Activated CD8-positive, alpha-beta memory T cell treated with anti-CD3 and anti-CD28 coated beads, Interleukin-2, amount 10 ng/mL, durations not matched to agents 7 days and 5 days (primary cell): ENCODE measurements around the gene FGD5. TPM values are rescaled to one million over a fixed set of nuclear protein-coding genes. Genes with fewer than 3 reads are reported as not detected.

ENCODE experiments used
- ATAC-seq: fragments of 150-1000 bp; cut with Tn5 transposase; one replicate; pipeline ENCODE4 v1.10.0; 2021; ENCODE audit warnings: moderate library complexity
- CTCF ChIA-PET: fragments of 350-600 bp; sonication (Branson Sonifier 250); formaldehyde crosslinking; loops from one replicate; lab custom pipeline; 2021; ENCODE audit warnings: antibody characterized with exemption; lab: Charles Lee
- DNase-seq: peaks from one replicate; pipeline ENCODE4 v3.0.0-alpha.2; 2020
- H3K27ac Mint-ChIP-seq: one replicate; pipeline ENCODE4 v1.8.0; 2021; ENCODE audit warnings: mild to moderate bottlenecking, mixed read lengths
- H3K27me3 Mint-ChIP-seq: one replicate; pipeline ENCODE4 v1.8.0; 2021; ENCODE audit warnings: mixed read lengths
- H3K36me3 Mint-ChIP-seq: one replicate; pipeline ENCODE4 v1.8.0; 2021; ENCODE audit warnings: mild to moderate bottlenecking, mixed read lengths
- H3K4me1 Mint-ChIP-seq: one replicate; pipeline ENCODE4 v1.8.0; 2021; ENCODE audit warnings: mixed read lengths
- H3K4me3 Mint-ChIP-seq: one replicate; pipeline ENCODE4 v1.8.0; 2021; ENCODE audit warnings: mild to moderate bottlenecking, moderate library complexity, mixed read lengths
- H3K9me3 Mint-ChIP-seq: one replicate; pipeline ENCODE4 v1.8.0; 2022; ENCODE audit warnings: low read depth, mixed read lengths
- total RNA-seq, 2 experiments: library from RNA; stranded (reverse); gene quantifications; one replicate each; pipeline ENCODE4 v1.2.3, GENCODE V29; 2021

The FGD5 gene
- total RNA-seq, 2 experiments from 2014 or later: not detected

DNA sequence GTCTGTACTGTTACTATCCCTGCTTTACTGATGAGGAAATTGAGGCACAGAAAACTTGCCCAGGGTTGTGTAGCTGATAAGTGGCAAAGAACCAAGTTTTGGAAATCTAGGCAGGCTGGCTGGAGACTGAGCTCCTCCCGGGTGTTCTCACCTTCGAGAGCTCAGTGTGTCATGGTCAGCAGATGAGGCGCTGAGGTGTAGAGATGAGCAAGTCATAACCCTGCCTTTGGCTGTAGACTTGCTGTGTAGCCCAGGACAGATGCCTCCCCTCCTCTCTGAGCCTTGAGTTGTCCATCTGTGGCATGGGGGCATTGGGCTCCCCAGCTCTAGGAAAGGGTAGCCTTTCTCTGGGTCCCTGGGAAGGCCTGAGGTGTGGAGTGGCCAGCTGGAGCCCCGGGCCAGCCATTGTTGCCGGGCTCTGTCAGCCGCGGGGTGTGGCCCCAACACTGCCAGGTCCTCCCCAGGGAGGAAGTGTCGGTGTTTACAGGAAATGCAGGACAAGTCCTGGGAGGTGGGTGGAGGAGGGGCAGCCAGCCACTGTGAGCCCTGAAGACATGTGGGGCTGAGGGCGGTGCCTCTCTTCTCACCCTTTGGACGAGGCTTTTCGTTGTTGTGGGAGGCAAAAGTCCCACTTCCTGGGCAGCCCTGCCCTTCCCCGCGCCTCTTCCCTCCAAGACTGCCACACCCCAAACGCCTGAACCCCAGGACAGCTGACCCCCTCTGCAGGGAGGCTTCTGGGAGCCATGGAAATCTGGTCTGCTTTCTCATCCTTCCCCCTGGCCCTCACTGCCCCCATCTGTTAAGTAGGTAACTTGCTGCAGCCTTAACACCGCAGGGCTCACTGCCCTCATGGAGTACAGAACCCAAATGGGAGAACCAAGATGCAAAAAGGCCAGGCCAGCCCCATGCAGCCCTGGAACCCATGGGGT is 29.1 kb downstream of the FGD5 start:
- peaks cover 17% of the 10 kb centered on the region for H3K27me3 Mint-ChIP-seq
- no peak overlapping the region for H3K4me3 Mint-ChIP-seq
- CTCF ChIA-PET: interaction anchor here (1.3 kb wide), 1 partner anchor 10 kb away, joined by 3 read pairs; no protein-coding TSS in a partner anchor
- H3K27ac Mint-ChIP-seq: peak overlapping the region; percentile 13
- no peaks in the 10 kb centered on the region for H3K9me3 Mint-ChIP-seq
- peaks cover 17% of the 10 kb centered on the region for H3K4me1 Mint-ChIP-seq
- no peaks in the 10 kb centered on the region for H3K36me3 Mint-ChIP-seq
- peak; percentile 44 for DNase-seq
- peak; percentile 49 for ATAC-seq

DNA sequence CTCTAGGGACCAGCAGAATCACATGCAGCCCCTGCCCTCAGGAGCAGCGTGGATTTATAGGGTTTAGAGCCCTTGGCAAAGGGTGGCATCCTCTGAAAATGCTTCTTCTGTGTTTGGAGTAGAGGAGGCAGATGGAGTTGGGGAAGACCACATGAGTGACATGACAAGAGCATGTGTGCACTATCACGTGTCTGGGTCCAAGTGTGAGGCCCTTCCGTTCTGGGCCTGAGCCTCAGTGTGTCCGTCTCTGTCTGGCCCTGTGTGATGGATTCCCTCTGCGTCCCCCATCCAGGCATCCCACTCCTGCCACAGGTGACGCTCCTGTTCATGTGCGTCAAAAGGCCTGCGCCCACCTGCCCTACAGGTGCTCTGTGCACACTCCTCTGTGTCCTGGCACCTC is 30.1 kb downstream of the FGD5 start:
- H3K36me3 Mint-ChIP-seq: no peaks in the 10 kb centered on the region
- H3K4me3 Mint-ChIP-seq: no peak overlapping the region
- H3K4me1 Mint-ChIP-seq: peaks cover 17% of the 10 kb centered on the region
- CTCF ChIA-PET: no interaction called here
- no peak overlapping the region for H3K27ac Mint-ChIP-seq
- DNase-seq (no peak), ATAC-seq (no peak)
- H3K9me3 Mint-ChIP-seq: no peaks in the 10 kb centered on the region
- peaks cover 17% of the 10 kb centered on the region for H3K27me3 Mint-ChIP-seq

DNA sequence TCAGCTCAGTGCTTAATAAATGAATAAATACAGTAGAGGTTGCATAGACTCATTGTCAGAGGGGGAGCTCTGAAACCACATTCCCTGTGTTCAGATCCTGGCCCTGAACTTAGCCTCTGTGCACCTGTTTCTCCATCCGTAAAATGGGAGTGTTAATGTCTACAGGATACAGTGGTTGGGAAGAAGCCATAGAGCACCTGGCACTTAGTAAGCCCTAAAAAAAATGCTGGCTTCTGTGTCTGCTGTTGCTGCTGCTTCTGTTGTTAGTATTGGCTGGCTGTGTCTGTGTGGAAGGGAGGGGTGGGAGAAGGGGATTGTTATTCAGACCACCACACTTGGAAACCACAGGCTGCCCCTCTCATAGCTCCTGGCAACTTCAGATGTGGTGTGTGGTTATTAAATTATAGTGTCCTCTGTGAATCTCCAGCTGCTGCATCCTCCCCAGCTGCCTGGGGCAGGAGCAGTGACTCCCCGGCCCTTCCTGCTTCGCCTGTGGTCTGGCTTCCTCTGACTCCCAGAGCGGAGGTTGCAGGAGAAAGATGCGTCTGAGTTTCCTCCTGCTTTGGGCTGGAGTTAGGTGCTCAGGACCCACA is 31.0 kb downstream of the FGD5 start:
- H3K36me3 Mint-ChIP-seq: no peaks in the 10 kb centered on the region
- H3K27ac Mint-ChIP-seq: no peak overlapping the region
- H3K9me3 Mint-ChIP-seq: no peaks in the 10 kb centered on the region
- DNase-seq (no peak), ATAC-seq (no peak)
- H3K4me3 Mint-ChIP-seq: no peak overlapping the region
- CTCF ChIA-PET: no interaction called here
- peaks cover 17% of the 10 kb centered on the region for H3K4me1 Mint-ChIP-seq
- peaks cover 17% of the 10 kb centered on the region for H3K27me3 Mint-ChIP-seq

DNA sequence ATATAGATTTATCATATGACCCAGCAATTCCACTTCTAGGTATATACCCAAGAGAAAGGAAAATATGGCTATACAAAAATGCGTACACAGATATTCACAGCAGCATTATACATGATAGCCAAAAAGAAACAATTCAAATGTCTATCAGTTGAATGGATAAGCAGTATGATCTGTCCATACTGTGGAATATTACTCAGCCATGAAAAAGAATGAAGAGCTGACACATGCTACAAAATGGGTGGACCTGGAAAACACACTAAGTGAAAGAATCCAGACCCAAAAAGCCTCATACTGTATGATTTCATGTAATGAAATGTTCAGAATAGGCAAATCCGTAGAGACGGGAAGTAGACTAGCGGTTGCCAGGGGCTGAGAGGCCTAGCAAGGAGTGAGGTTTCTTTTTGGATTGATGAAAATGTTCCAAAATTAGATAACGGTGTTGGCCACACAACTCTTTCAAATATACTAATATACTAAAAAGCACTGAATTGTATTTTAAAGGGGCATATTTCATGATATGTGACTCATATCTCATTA is 33.4 kb downstream of the FGD5 start:
- DNase-seq (no peak), ATAC-seq (no peak)
- Mint-ChIP-seq H3K4me3 (no peak overlapping the region), H3K4me1 (peaks cover 13% of the 10 kb centered on the region), H3K27me3 (peaks cover 33% of the 10 kb centered on the region), H3K36me3 (no peaks in the 10 kb centered on the region), H3K27ac (no peak overlapping the region), H3K9me3 (no peaks in the 10 kb centered on the region)
- CTCF ChIA-PET: no interaction called here

DNA sequence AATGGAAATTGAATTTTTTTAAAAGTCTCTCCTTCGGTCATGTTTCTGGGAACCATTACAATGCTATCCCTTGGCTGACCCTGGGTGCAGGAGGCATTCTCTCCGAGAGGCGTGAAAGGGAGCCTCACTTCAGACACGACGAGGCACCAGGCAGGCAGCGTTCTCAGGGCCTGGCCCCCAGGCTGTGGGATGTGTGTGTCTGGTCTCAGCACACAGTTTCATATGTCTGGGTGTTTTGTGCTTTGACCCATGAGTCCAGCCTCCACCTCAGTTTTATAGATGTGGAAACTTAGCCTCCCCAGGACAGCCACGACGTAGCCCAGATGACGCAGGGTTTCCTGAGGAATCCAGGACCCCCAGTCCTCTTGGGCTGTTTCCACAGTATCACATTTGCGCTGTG is 34.0 kb downstream of the FGD5 start:
- Mint-ChIP-seq H3K9me3 (no peaks in the 10 kb centered on the region), H3K4me3 (no peak overlapping the region), H3K4me1 (peaks cover 9% of the 10 kb centered on the region), H3K36me3 (no peaks in the 10 kb centered on the region), H3K27ac (no peak overlapping the region), H3K27me3 (peaks cover 34% of the 10 kb centered on the region)
- CTCF ChIA-PET: no interaction called here
- no peak for DNase-seq
- ATAC-seq: no peak

DNA sequence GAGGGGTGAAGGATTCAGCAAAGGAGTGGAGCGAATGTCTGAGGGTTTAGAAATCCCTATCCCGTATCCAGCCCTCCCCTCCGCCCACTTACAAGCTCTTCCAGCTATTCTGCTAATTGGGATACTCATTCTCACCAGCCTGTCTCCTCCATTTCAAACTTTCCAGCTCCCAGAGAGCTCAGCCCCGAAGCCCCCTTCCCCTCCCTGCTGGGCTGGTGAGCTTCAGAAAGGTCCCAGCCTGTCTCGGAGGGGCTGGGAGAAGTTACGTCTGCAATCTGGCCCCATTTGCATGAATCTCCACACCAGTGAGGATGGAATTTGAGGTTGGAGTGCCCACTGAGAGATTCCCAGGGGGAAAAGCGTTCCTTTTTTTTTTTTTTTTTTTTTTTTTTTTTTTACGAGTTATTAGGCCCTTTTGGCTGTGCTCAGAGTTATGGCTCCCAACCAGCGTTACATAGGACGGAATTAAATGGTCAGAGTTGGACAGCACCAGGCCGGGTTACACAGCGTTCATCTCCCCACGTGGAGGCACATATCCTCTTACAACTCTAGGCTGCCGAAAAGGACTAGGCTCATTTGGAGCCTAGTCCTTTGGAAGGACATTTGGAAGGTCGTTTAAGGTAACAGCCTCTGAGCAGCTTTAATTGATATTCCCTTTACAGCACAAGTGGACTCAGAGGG is 34.6 kb downstream of the FGD5 start:
- Mint-ChIP-seq H3K27ac (no peak overlapping the region), H3K36me3 (no peaks in the 10 kb centered on the region), H3K4me1 (peaks cover 2% of the 10 kb centered on the region), H3K4me3 (no peak overlapping the region), H3K27me3 (peaks cover 40% of the 10 kb centered on the region), H3K9me3 (no peaks in the 10 kb centered on the region)
- no peak for DNase-seq
- ATAC-seq: no peak
- CTCF ChIA-PET: no interaction called here

DNA sequence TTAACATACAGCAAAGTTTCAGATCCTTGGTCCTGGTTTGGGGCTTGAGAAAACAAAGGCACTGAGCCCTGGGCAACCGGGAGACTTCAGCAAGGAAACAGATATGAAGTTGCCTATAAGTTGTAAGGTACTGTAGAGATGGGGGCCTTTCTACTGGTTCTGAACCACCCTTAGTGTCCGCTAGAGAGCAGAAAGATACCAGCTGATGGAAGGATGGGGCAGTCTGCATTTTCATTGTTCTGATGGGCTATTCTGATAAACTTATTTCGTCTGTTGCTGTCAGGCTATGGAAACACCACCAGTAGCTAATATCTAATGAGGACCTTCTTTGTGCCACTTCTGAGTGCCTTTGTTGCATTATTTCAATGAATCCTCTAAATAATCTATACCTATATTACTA is 38.7 kb downstream of the FGD5 start:
- CTCF ChIA-PET: interaction anchor here (1.4 kb wide), 1 partner anchor 10 kb away, joined by 3 read pairs; no protein-coding TSS in a partner anchor
- Mint-ChIP-seq H3K4me3 (no peak overlapping the region), H3K4me1 (no peaks in the 10 kb centered on the region), H3K27me3 (peaks cover 39% of the 10 kb centered on the region), H3K36me3 (no peaks in the 10 kb centered on the region), H3K9me3 (no peaks in the 10 kb centered on the region), H3K27ac (no peak overlapping the region)
- DNase-seq: no peak
- no peak for ATAC-seq

DNA sequence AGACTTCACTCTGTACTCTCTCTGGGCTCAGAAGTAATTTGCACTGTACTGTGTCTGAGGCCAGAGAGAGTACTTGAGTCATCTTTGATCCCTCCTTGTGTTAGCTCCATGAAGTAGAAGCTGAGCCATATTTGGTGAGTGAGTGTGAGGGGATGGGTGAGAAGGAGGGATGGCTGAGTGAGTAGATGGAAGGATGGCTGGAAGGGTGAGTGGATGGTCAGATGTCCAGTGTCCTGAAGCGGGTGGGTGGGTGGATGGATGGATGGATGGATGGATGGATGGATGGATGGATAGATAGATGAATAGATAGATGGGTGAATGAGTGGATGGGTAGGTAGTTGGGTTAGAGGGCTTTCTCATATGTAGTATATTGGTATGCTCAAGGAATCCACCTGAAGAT is 39.3 kb downstream of the FGD5 start:
- Mint-ChIP-seq H3K27me3 (peaks cover 39% of the 10 kb centered on the region), H3K4me1 (no peaks in the 10 kb centered on the region), H3K9me3 (no peaks in the 10 kb centered on the region), H3K27ac (no peak overlapping the region), H3K36me3 (no peaks in the 10 kb centered on the region), H3K4me3 (no peak overlapping the region)
- ATAC-seq (no peak), DNase-seq (no peak)
- CTCF ChIA-PET: interaction anchor here (1.4 kb wide), 1 partner anchor 11 kb away, joined by 3 read pairs; no protein-coding TSS in a partner anchor

DNA sequence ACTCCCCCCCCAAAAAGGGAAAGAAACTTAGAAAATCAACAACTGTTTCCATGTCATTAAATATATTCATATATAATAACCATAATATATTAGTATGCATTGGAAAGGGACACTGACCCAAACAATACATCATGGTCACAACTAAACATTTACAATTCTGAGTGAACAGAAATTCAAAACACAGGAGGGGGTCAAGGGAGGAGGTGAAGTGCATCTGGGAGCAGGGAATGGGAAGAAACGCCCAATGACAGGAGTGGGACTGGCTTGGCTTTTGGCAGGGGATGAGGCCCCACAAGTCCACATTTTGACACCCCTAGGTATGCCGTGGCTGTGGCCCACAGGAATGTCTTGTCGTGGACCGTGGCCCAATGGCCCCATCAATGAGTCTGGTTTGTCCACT is 41.1 kb downstream of the FGD5 start:
- ATAC-seq (no peak), DNase-seq (no peak)
- CTCF ChIA-PET: no interaction called here
- no peaks in the 10 kb centered on the region for H3K9me3 Mint-ChIP-seq
- peaks cover 37% of the 10 kb centered on the region for H3K27me3 Mint-ChIP-seq
- H3K27ac Mint-ChIP-seq: no peak overlapping the region
- H3K4me1 Mint-ChIP-seq: no peaks in the 10 kb centered on the region
- H3K36me3 Mint-ChIP-seq: no peaks in the 10 kb centered on the region
- H3K4me3 Mint-ChIP-seq: no peak overlapping the region

DNA sequence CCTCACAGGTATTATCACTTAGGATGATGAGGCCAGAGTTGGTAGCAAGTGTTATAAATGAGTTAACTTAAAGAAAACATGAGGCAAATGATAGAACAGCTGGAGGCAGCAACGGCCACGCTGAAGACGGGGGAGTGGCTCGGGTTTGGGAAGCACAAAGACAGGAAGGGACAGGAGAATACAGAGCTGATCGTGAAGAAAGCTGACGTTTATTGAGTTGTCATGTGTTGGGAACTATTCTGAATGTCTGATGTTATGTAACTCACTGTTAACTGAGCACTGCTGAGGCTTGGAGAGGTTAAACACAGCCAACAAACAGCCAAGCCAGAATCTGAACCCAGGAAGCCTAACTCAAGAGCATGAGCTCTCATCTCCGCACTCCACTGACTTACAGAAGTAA is 42.3 kb downstream of the FGD5 start:
- Mint-ChIP-seq H3K4me1 (no peaks in the 10 kb centered on the region), H3K4me3 (no peak overlapping the region), H3K9me3 (no peaks in the 10 kb centered on the region), H3K27ac (no peak overlapping the region), H3K36me3 (no peaks in the 10 kb centered on the region), H3K27me3 (peaks cover 26% of the 10 kb centered on the region)
- ATAC-seq (no peak), DNase-seq (no peak)
- CTCF ChIA-PET: no interaction called here

DNA sequence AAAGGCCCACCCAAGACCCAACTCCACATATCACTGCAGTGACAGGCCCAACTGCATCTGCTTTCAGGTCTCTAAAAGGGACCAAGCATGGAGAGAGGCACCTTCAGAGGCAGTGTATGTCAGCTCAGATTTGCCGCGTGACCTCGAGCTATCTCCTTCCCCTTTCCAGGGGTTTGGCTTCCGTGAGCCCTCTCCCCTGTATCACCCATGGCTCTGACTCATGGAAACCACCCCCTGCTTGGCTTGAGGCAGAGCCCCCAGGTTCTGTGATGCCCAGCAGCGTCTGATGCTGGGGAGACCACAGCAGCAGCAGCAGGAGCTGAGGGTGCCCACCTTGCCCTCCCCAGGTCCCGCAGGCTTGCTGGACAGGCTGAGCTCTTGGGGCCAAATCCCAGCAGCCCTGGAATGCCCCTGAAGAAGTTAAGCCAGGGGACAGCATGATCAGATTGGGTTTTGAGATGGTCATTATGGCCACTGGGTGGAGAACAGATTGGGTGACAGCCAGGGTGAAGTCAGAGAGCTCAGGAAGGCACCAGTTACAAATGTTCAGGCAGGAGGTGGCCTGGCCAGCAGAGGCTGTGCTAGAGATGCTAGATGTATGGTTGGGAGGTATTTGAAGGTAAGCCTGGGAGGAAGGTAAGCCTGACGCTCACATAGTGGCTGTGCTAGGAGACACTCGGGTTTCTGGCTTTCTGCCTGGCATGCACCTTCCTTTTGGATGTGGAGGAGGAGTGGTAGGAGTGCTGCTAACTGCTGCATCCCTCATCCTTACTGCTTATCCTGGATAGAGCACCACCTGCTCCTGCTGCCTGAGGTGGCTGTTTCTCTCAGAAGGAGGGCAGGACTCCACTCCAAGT is 42.9 kb downstream of the FGD5 start:
- DNase-seq (no peak), ATAC-seq (no peak)
- Mint-ChIP-seq H3K27me3 (peaks cover 20% of the 10 kb centered on the region), H3K27ac (no peak overlapping the region), H3K36me3 (no peaks in the 10 kb centered on the region), H3K4me3 (no peak overlapping the region), H3K4me1 (no peaks in the 10 kb centered on the region), H3K9me3 (no peaks in the 10 kb centered on the region)
- CTCF ChIA-PET: interaction anchor here (0.6 kb wide), 1 partner anchor 188 kb away, joined by 3 read pairs; no protein-coding TSS in a partner anchor

DNA sequence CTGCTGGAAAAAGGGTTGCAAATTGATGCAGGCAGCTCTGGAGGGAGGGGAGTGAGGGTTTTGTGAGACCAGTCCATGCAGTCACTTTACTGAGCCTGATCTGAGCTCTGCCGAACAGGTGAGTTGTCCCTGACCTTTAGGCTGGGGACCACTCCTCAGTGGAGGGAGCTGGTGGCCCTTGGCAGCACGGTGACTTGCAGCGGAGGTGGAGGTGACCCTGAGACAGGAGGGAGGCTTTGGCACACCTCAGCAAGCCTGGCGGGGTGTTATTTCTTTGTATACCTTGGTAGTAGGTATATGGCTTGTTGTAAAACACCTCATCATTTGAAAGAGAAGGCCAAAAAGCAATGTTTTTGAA is 43.5 kb downstream of the FGD5 start:
- no peak for ATAC-seq
- Mint-ChIP-seq H3K27me3 (peaks cover 16% of the 10 kb centered on the region), H3K36me3 (no peaks in the 10 kb centered on the region), H3K4me3 (no peak overlapping the region), H3K4me1 (no peaks in the 10 kb centered on the region), H3K9me3 (no peaks in the 10 kb centered on the region), H3K27ac (no peak overlapping the region)
- DNase-seq: no peak
- CTCF ChIA-PET: no interaction called here
